Spleen (tissue), 11 donors: ENCODE measurements around the gene TMEM131. TPM values are rescaled to one million over a fixed set of nuclear protein-coding genes. Genes with fewer than 3 reads are reported as not detected.

Source experiments
- DNase-seq: peaks from one replicate; pipeline ENCODE4 v3.0.0-alpha.2; 2020
- H3K27ac ChIP-seq, 8 donors: fragments of 200-600 bp; sonication (generic) in 7 of 8; 1 replicate in 4 of 8; 2 replicates in 4 of 8; pipeline versions ENCODE4 v1.5.0 to v1.8.0; 2016 to 2021; ENCODE audit warnings: inconsistent platforms in 4 of 8, mild to moderate bottlenecking in 4 of 8, moderate library complexity in 1 of 8
- H3K27me3 ChIP-seq, 7 donors: fragments of 200-600 bp; sonication (generic) in 6 of 7; replicated peaks in 1 of 7; 1 replicate in 4 of 7; 2 replicates in 3 of 7; pipeline versions ENCODE4 v1.5.0 to v1.8.0; 2016 to 2021; ENCODE audit warnings: inconsistent platforms in 3 of 7, mild to moderate bottlenecking in 1 of 7
- H3K36me3 ChIP-seq, 6 donors: fragments of 200-600 bp; sonication (generic) in 5 of 6; 1 replicate in 4 of 6; 2 replicates in 2 of 6; pipeline versions ENCODE4 v1.5.0 to v1.8.0; 2016 to 2021; ENCODE audit warnings: inconsistent platforms in 2 of 6
- H3K4me1 ChIP-seq, 6 donors: fragments of 200-600 bp; sonication (generic) in 5 of 6; 1 replicate in 3 of 6; 2 replicates in 3 of 6; pipeline versions ENCODE4 v1.5.0 to v1.8.0; 2016 to 2021; ENCODE audit warnings: inconsistent platforms in 3 of 6
- H3K4me3 ChIP-seq, 8 donors: fragments of 200-600 bp; sonication (generic) in 7 of 8; 1 replicate in 4 of 8; 2 replicates in 4 of 8; pipeline versions ENCODE4 v1.5.0 to v1.8.0; 2016 to 2021; ENCODE audit warnings: inconsistent platforms in 4 of 8, mild to moderate bottlenecking in 4 of 8, moderate library complexity in 2 of 8
- H3K9me3 ChIP-seq, 8 donors: fragments of 200-600 bp; sonication (generic) in 7 of 8; 1 replicate in 4 of 8; 2 replicates in 4 of 8; pipeline versions ENCODE4 v1.5.0 to v1.8.0; 2016 to 2021; ENCODE audit warnings: inconsistent platforms in 4 of 8
- CTCF ChIP-seq, 11 experiments: fragments of 200-600 bp in 7 of 11; fragments of 450-650 bp in 4 of 11; sonication (generic) in 4 of 11; IDR thresholded peaks in 8 of 11; conservative IDR thresholded peaks in 3 of 11; 1 replicate in 7 of 11; 2 replicates in 4 of 11; pipeline versions ENCODE4 v1.4.0 to v1.8.0; 2016 to 2021; ENCODE audit warnings: antibody characterized with exemption in 11 of 11, inconsistent platforms in 4 of 11, mild to moderate bottlenecking in 1 of 11
- POLR2A ChIP-seq, 3 donors: fragments of 450-650 bp; IDR thresholded peaks; one replicate each; pipeline ENCODE4 v1.5.1; 2017; ENCODE audit warnings: antibody characterized with exemption in 3 of 3, mild to moderate bottlenecking in 1 of 3
- POLR2AphosphoS5 ChIP-seq, 3 donors: sonication (generic); formaldehyde crosslinking; IDR thresholded peaks; one replicate each; pipeline ENCODE4 v1.5.1; 2017; ENCODE audit warnings: antibody characterized with exemption in 3 of 3
- WGBS, 5 donors: extraction: QIAGEN DNeasy Blood & Tissue Kit in 3 of 5; methylation state at CpG; one replicate each; pipeline versions ENCODE4 v1.1.5 to v1.1.7; 2013 to 2018; 5-methylcytosine and 5-hydroxymethylcytosine counted together
- intact Hi-C: fragments of 100-400 bp; cut with DNase I; formaldehyde crosslinking; loops from one replicate; pipeline ENCODE4 v1.15.0; 2023; ENCODE audit warnings: low total_unique reads
- polyA plus RNA-seq, 3 donors: library from polyadenylated mRNA; stranded (reverse); fragments of 200-250 nt; gene quantifications; one replicate each; pipeline ENCODE4 v1.2.1, GENCODE V29; 2013
- total RNA-seq, 7 donors: library from RNA; depleted of rRNA in 3 of 7; stranded (reverse); fragments of >200 nt in 3 of 7; fragmentation: NEBNext Ultra II Directional in 4 of 7; extraction: Animal tissue kit (Norgen Biotek cat#: 25700) in 4 of 7; gene quantifications; one replicate each; pipeline versions ENCODE4 v1.1.0 to v1.2.1, GENCODE V29; 2016 to 2021
- donor health status: healthy with polysubstance abuse.
- donor health status: DM: no; HTN: no; CAD: no; lungs with moderate emphysema.
- donor health status: DM: no; HTN: no; CAD: no.
- donor health status: Bipolar disorder and iron deficiency.
- donor health status: healthy.
- donor health status: DM: no; HTN: no; CAD: no.
- donor health status: DM: yes; HTN: yes; CAD: no.

TMEM131 gene
- total and polyA plus RNA-seq, 10 donors = 9.2 to 74.0 (median 61.6) TPM

GRCh38 chr2:97736608-97737330, 259.0 kb downstream of the TMEM131 start:
- peak; percentile 67 for DNase-seq
- Histone ChIP-seq H3K36me3 (peaks cover 0 to 78% (median 13%) of the 10 kb centered on the region in 6 donors), H3K4me1 (peaks cover 0 to 21% (median 10%) of the 10 kb centered on the region in 6 donors), H3K27ac (no peak overlapping the region), H3K4me3 (no peak overlapping the region), H3K27me3 (no peaks in the 10 kb centered on the region), H3K9me3 (no peaks in the 10 kb centered on the region)
- intact Hi-C loops = no loop called here
- TF ChIP-seq POLR2A (IDR thresholded peaks at IDR 0.05) = no peak
- peak in 1 of 3 donors; percentile 49 for TF ChIP-seq POLR2AphosphoS5 (IDR thresholded peaks at IDR 0.05)
- 89 to 92% (median 91%) methylated on average over 20 of the region's 20 CpGs for WGBS, 5 donors

- Histone ChIP-seq H3K4me1 (peaks cover 0 to 20% (median 5%) of the 10 kb centered on the region in 6 donors), H3K27me3 (no peaks in the 10 kb centered on the region), H3K27ac (no peak overlapping the region), H3K36me3 (peaks cover 0 to 83% (median 13%) of the 10 kb centered on the region in 6 donors), H3K4me3 (no peak overlapping the region), H3K9me3 (no peaks in the 10 kb centered on the region)
- intact Hi-C loops = no loop called here
- TF ChIP-seq CTCF (IDR thresholded peaks at IDR 0.05 in 8 of 11, conservative IDR thresholded peaks at IDR 0.05 in 3 of 11) (no peak), POLR2AphosphoS5 (IDR thresholded peaks at IDR 0.05) (no peak), POLR2A (IDR thresholded peaks at IDR 0.05) (no peak)
- no peak for DNase-seq
- WGBS, 5 donors = 67 to 84% (median 77%) methylated on average over 4 of the region's 4 CpGs
Observed at GRCh38 chr2:97736185-97736584, 259.6 kb downstream of the TMEM131 start.

- no peak for TF ChIP-seq CTCF (IDR thresholded peaks at IDR 0.05 in 8 of 11, conservative IDR thresholded peaks at IDR 0.05 in 3 of 11)
- no peak for TF ChIP-seq POLR2A (IDR thresholded peaks at IDR 0.05)
- TF ChIP-seq POLR2AphosphoS5 (IDR thresholded peaks at IDR 0.05) = peak in 1 of 3 donors; percentile 30
- DNase-seq = peak; percentile 76
- intact Hi-C loops = no loop called here
- Histone ChIP-seq H3K4me1 (peaks cover 0 to 11% (median 0%) of the 10 kb centered on the region in 6 donors), H3K9me3 (peaks cover 0 to 6% (median 4%) of the 10 kb centered on the region in 8 donors), H3K27ac (no peak overlapping the region), H3K4me3 (no peak overlapping the region), H3K27me3 (no peaks in the 10 kb centered on the region), H3K36me3 (peaks cover 0 to 93% (median 15%) of the 10 kb centered on the region in 6 donors)
- 93 to 97% (median 95%) methylated on average over 15 to 29 of the region's 29 CpGs for WGBS, 5 donors
Observed at GRCh38 chr2:97735161-97735561, 260.6 kb downstream of the TMEM131 start.

GRCh38 chr2:97734061-97735051, 261.4 kb downstream of the TMEM131 start:
- 91 to 97% (median 94%) methylated on average over 17 to 44 of the region's 44 CpGs for WGBS, 5 donors
- Histone ChIP-seq H3K27me3 (no peaks in the 10 kb centered on the region), H3K4me1 (peaks cover 0 to 6% (median 0%) of the 10 kb centered on the region in 6 donors), H3K36me3 (peaks cover 0 to 97% (median 15%) of the 10 kb centered on the region in 6 donors), H3K9me3 (peaks cover 0 to 12% (median 9%) of the 10 kb centered on the region in 8 donors), H3K4me3 (no peak overlapping the region), H3K27ac (no peak overlapping the region)
- intact Hi-C loops = no loop called here
- no peak for TF ChIP-seq POLR2A (IDR thresholded peaks at IDR 0.05)
- TF ChIP-seq POLR2AphosphoS5 (IDR thresholded peaks at IDR 0.05) = peak in 1 of 3 donors; percentile 36
- DNase-seq = peak; percentile 72
